Endothelial cell of umbilical vein (primary cell): ENCODE measurements around the gene PKHD1. TPM values are rescaled to one million over a fixed set of nuclear protein-coding genes. Genes with fewer than 3 reads are reported as not detected.

Experiments
- BruUV-seq: library from RNA; stranded (reverse); fragments of 400-500 nt; replicated peaks from 2 replicates; lab custom pipeline; 2021; lab: Mats Ljungman, UMichigan
- CTCF ChIA-PET: fragments of 300-600, 350-600 bp; sonication (Branson Sonifier 250); formaldehyde crosslinking; loops from one replicate; lab custom pipeline; 2021; ENCODE audit warnings: antibody characterized with exemption, inconsistent platforms; lab: Charles Lee
- POLR2A ChIA-PET: fragments of 300-600, 350-600 bp; sonication (Branson Sonifier 250); formaldehyde crosslinking; loops from one replicate; lab custom pipeline; 2021; ENCODE audit warnings: antibody characterized with exemption, inconsistent platforms; lab: Charles Lee
- DNase-seq: peaks from one replicate; pipeline ENCODE4 v3.0.0-alpha.2; 2011; ENCODE audit warnings: low read depth, low spot score
- FAIRE-seq: peaks from 2 replicates; lab custom pipeline; 2011; peaks lifted over from hg19 to GRCh38; lab: Jason Lieb, UNC
- H2AFZ ChIP-seq: 2 replicates; pipeline ENCODE4 v1.6.0; 2012; ENCODE audit warnings: low read depth, low read length, control low read depth, inconsistent platforms
- H3K27ac ChIP-seq: 2 replicates; pipeline ENCODE4 v1.5.1; 2011; ENCODE audit warnings: low read depth, mild to moderate bottlenecking, control low read depth, low read length, moderate library complexity; ENCODE audit not compliant: insufficient read depth
- H3K27me3 ChIP-seq, 2 experiments: 2 replicates each; pipeline versions ENCODE4 v1.6.0 to v1.6.1; 2011; ENCODE audit warnings: low read length in 2 of 2, mixed read lengths in 1 of 2; ENCODE audit not compliant: control insufficient read depth in 2 of 2, insufficient read depth in 2 of 2
- H3K36me3 ChIP-seq, 2 experiments: 2 replicates in 1 of 2; 3 replicates in 1 of 2; pipeline ENCODE4 v1.5.1; 2011; ENCODE audit warnings: low read length in 2 of 2, mild to moderate bottlenecking in 1 of 2, moderate library complexity in 1 of 2; ENCODE audit not compliant: control insufficient read depth in 2 of 2, insufficient read depth in 2 of 2; ENCODE audit errors: extremely low read depth in 1 of 2
- H3K4me1 ChIP-seq: 3 replicates; pipeline ENCODE4 v1.5.1; 2011; ENCODE audit warnings: mild to moderate bottlenecking, low read length; ENCODE audit not compliant: control insufficient read depth, insufficient read depth; ENCODE audit errors: extremely low read depth
- H3K4me2 ChIP-seq: 2 replicates; pipeline ENCODE4 v1.6.1; 2011; ENCODE audit warnings: low read length, control low read depth, mixed read lengths; ENCODE audit not compliant: insufficient read depth
- H3K4me3 ChIP-seq, 3 experiments: fragments of 200-600 bp in 1 of 3; sonication (generic), shearing (Covaris generic) in 1 of 3; replicated peaks in 1 of 3; 2 replicates each; pipeline ENCODE4 v1.5.1; 2011 to 2016; ENCODE audit warnings: control low read depth in 3 of 3, low read length in 3 of 3, mild to moderate bottlenecking in 2 of 3, inconsistent platforms in 1 of 3, low read depth in 1 of 3, moderate library complexity in 1 of 3; ENCODE audit not compliant: insufficient read depth in 1 of 3
- H3K79me2 ChIP-seq: 2 replicates; pipeline ENCODE4 v1.6.0; 2012; ENCODE audit warnings: low read length, inconsistent platforms; ENCODE audit not compliant: control insufficient read depth, insufficient read depth
- H3K9ac ChIP-seq: replicated peaks from 2 replicates; pipeline ENCODE3; 2011; ENCODE audit warnings: low read length, control low read depth; ENCODE audit not compliant: insufficient read depth; ENCODE audit errors: extremely low read depth
- H3K9me1 ChIP-seq: replicated peaks from 3 replicates; pipeline ENCODE4 v1.6.0; 2011; ENCODE audit warnings: mild to moderate bottlenecking, low read length; ENCODE audit not compliant: control insufficient read depth, insufficient read depth; ENCODE audit errors: extremely low read depth
- H3K9me3 ChIP-seq: replicated peaks from 2 replicates; pipeline ENCODE4 v1.5.1; 2012; ENCODE audit warnings: low read length, inconsistent platforms; ENCODE audit not compliant: control insufficient read depth, insufficient read depth
- H4K20me1 ChIP-seq: replicated peaks from 2 replicates; pipeline ENCODE3; 2011; ENCODE audit warnings: mild to moderate bottlenecking, low read length; ENCODE audit not compliant: control insufficient read depth, insufficient read depth; ENCODE audit errors: extremely low read depth
- CTCF ChIP-seq, 2 donors: IDR thresholded peaks; 1 replicate in 1 of 2; 2 replicates in 1 of 2; pipeline ENCODE4 v1.5.1; 2011; ENCODE audit warnings: low read length in 2 of 2, mild to moderate bottlenecking in 2 of 2, moderate library complexity in 2 of 2, control low read depth in 1 of 2, inconsistent platforms in 1 of 2, low read depth in 1 of 2; ENCODE audit not compliant: insufficient read depth in 1 of 2; ENCODE audit errors: extremely low read depth in 1 of 2
- EZH2 ChIP-seq: IDR thresholded peaks from 2 replicates; pipeline ENCODE4 v1.6.1; 2012; ENCODE audit warnings: borderline replicate concordance, low read depth, mild to moderate bottlenecking, moderate library complexity, low read length, inconsistent platforms; ENCODE audit not compliant: severe bottlenecking
- FOS ChIP-seq: IDR thresholded peaks from 2 replicates; pipeline ENCODE4 v1.6.1; 2011; ENCODE audit warnings: mild to moderate bottlenecking, low read length, moderate library complexity, borderline replicate concordance; ENCODE audit not compliant: insufficient read depth
- GATA2 ChIP-seq: IDR thresholded peaks from 2 replicates; pipeline ENCODE4 v1.7.0; 2011; ENCODE audit warnings: low read depth, mild to moderate bottlenecking, moderate library complexity, mixed read lengths, low read length; ENCODE audit not compliant: insufficient read length, insufficient read depth
- JUN ChIP-seq: IDR thresholded peaks from 2 replicates; pipeline ENCODE4 v1.6.1; 2011; ENCODE audit warnings: borderline replicate concordance, low read depth; ENCODE audit not compliant: insufficient read length, insufficient read depth
- MAX ChIP-seq: IDR thresholded peaks from 2 replicates; pipeline ENCODE4 v1.6.1; 2011; ENCODE audit not compliant: insufficient read depth, insufficient read length
- MYC ChIP-seq: IDR thresholded peaks from one replicate; pipeline ENCODE4 v1.6.1; 2011; ENCODE audit warnings: mild to moderate bottlenecking, low read depth, low read length
- POLR2A ChIP-seq: IDR thresholded peaks from 2 replicates; pipeline ENCODE4 v1.6.1; 2012; ENCODE audit warnings: low read depth, mild to moderate bottlenecking, control low read depth, low read length
- POLR2AphosphoS5 ChIP-seq: IDR thresholded peaks from 2 replicates; pipeline ENCODE4 v1.6.1; 2012; ENCODE audit warnings: low read depth, mild to moderate bottlenecking, control low read depth, low read length, moderate library complexity; ENCODE audit not compliant: insufficient read depth
- dilution Hi-C: fragments of 300-500 bp; cut with MboI; formaldehyde crosslinking; loops from one replicate; pipeline ENCODE4 v1.15.0; 2019; ENCODE audit warnings: low sequenced_read_pairs; ENCODE audit not compliant: extremely low pct_ligation_motif_present
- intact Hi-C: fragments of 100-400 bp; cut with micrococcal nuclease; formaldehyde crosslinking; loops from one replicate; pipeline ENCODE4 v1.10.0; 2022
- polyA plus RNA-seq, 4 experiments: library from polyadenylated mRNA; depleted of rRNA in 3 of 4; stranded (reverse) in 3 of 4; unstranded in 1 of 4; fragments of >200 nt; gene quantifications; 2 replicates each; pipeline versions ENCODE4 v1.2.1 to v1.2.3, GENCODE V29; 2011 to 2012; ENCODE audit warnings: missing spikeins in 1 of 4
- total RNA-seq: library from RNA; stranded (reverse); gene quantifications from 2 replicates; pipeline ENCODE4 v1.2.3, GENCODE V29; 2021

PKHD1 gene
- total and polyA plus RNA-seq, 2 donors (not counting 3 experiments of a cell fraction or from before 2014, with no cell fraction given): not detected

GRCh38 chr6:52065621-52066020, 21.8 kb downstream of the PKHD1 start:
- no peaks in the 10 kb centered on the region for H3K27me3 ChIP-seq
- CTCF ChIA-PET: interaction anchor here (0.8 kb wide), 1 partner anchor 16 kb away, joined by 3 read pairs; no protein-coding TSS in a partner anchor
- no peak overlapping the region for H3K4me3 ChIP-seq
- H4K20me1 ChIP-seq: no peaks in the 10 kb centered on the region
- no peak overlapping the region for H3K27ac ChIP-seq
- FAIRE-seq: no peak
- H3K4me1 ChIP-seq: peaks cover 7% of the 10 kb centered on the region
- H3K9me3 ChIP-seq: no peaks in the 10 kb centered on the region
- TF ChIP-seq GATA2: no peak
- no peak for TF ChIP-seq POLR2A
- no peak for TF ChIP-seq FOS
- no peak for TF ChIP-seq POLR2AphosphoS5
- TF ChIP-seq EZH2: no peak
- no peak for TF ChIP-seq MYC
- no peak for TF ChIP-seq CTCF (IDR thresholded peaks at IDR 0.05; ENCODE audit: extremely low read depth in 1 of 2, insufficient read depth in 1 of 2, low read depth in 1 of 2, low read length in 2 of 2)
- TF ChIP-seq JUN: no peak
- TF ChIP-seq MAX: no peak
- H3K36me3 ChIP-seq: no peaks in the 10 kb centered on the region
- H2AFZ ChIP-seq: no peak overlapping the region
- intact Hi-C loops: loop anchor here (10.0 kb wide), 1 partner anchor 329 kb away; no protein-coding TSS in a partner anchor
- POLR2A ChIA-PET: no interaction called here
- DNase-seq: no peak
- dilution Hi-C loops: no loop called here
- H3K9ac ChIP-seq: no peak overlapping the region
- H3K9me1 ChIP-seq: no peaks in the 10 kb centered on the region
- BruUV-seq: no TSS peak
- no peak overlapping the region for H3K4me2 ChIP-seq
- H3K79me2 ChIP-seq: no peaks in the 10 kb centered on the region
